Tibial artery (tissue), 4 donors: ENCODE results near the gene CYP27A1.

ENCODE experiments used
- DNase-seq, 2 donors: peaks; one replicate each; pipeline ENCODE4 v3.0.0-alpha.2; 2019
- H3K27ac ChIP-seq, 2 donors: fragments of 200-600 bp; sonication (generic) in 1 of 2; 1 replicate in 1 of 2; 2 replicates in 1 of 2; pipeline ENCODE4 v1.5.1; 2018 to 2019; ENCODE audit warnings: mild to moderate bottlenecking in 1 of 2
- H3K27me3 ChIP-seq, 2 donors: fragments of 200-600 bp; sonication (generic) in 1 of 2; one replicate each; pipeline versions ENCODE4 v1.5.1 to v1.6.0; 2016 to 2019
- H3K36me3 ChIP-seq, 3 donors: fragments of 200-600 bp; sonication (generic) in 2 of 3; one replicate each; pipeline ENCODE4 v1.5.1; 2016 to 2019; ENCODE audit warnings: mild to moderate bottlenecking in 2 of 3
- H3K4me1 ChIP-seq, 4 donors: fragments of 200-600 bp; sonication (generic) in 2 of 4; 1 replicate in 3 of 4; 2 replicates in 1 of 4; pipeline ENCODE4 v1.5.1; 2016 to 2019
- H3K4me3 ChIP-seq, 2 donors: fragments of 200-600 bp; sonication (generic) in 1 of 2; 1 replicate in 1 of 2; 2 replicates in 1 of 2; pipeline ENCODE4 v1.5.1; 2018 to 2019; ENCODE audit warnings: mild to moderate bottlenecking in 2 of 2
- H3K9me3 ChIP-seq, 3 donors: fragments of 200-600 bp; sonication (generic) in 1 of 3; one replicate each; pipeline ENCODE4 v1.5.1; 2016 to 2019
- intact Hi-C: fragments of 100-400 bp; cut with DNase I; formaldehyde crosslinking; loops from one replicate; pipeline ENCODE4 v1.15.0; 2023; ENCODE audit warnings: low total_unique reads
- TF ChIP-seq, protein P1 (sequence below), 2 experiments: fragments of 200-600 bp in 1 of 2; fragments of 450-650 bp in 1 of 2; IDR thresholded peaks; one replicate each; pipeline ENCODE4 v1.5.1; 2017 to 2019; ENCODE audit warnings: antibody characterized with exemption in 2 of 2, mild to moderate bottlenecking in 1 of 2, moderate library complexity in 1 of 2

Gene CYP27A1

DNA sequence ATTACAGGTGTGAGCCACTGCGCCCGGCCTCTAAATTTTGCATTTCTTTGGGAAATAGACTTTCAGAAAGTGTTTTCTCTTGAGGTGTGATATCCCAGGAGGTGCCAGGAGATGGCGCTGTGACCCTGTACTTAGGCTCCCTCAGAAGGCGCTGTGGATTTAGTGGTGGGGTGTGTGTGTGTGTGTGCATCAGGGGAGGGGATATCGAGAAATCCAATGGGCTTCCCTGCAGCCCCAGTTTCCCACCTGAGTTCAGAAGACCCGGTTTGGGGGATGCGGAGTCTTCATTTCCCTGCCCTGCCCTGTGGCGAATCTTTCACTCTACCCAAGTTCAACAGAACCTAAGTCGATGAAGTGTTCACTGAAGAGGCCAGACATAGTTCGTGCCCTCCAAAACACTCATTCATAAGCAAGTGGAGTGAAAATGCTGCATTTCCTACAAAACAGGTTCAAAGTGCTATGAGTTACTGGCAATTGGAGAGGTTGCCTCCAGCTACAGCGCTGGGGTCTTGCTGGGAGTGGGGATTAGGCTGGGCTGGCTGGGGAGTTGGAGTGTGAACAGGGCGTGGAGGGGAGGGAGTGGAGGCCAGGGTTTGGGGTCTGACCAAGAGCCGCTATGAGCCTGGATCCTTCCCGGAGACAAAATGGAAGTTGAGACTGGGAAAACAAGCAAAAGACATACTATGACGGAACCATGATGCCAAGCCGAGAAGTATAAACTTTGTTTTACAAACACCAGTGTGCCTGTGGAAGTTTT, 71.1 kb downstream of the CYP27A1 start:
- Histone ChIP-seq H3K36me3 (no peaks in the 10 kb centered on the region), H3K27ac (no peak overlapping the region), H3K27me3 (peaks cover 0 to 92% of the 10 kb centered on the region in 2 donors), H3K9me3 (no peaks in the 10 kb centered on the region), H3K4me1 (no peaks in the 10 kb centered on the region), H3K4me3 (no peak overlapping the region)
- TF ChIP-seq, protein P1, sequence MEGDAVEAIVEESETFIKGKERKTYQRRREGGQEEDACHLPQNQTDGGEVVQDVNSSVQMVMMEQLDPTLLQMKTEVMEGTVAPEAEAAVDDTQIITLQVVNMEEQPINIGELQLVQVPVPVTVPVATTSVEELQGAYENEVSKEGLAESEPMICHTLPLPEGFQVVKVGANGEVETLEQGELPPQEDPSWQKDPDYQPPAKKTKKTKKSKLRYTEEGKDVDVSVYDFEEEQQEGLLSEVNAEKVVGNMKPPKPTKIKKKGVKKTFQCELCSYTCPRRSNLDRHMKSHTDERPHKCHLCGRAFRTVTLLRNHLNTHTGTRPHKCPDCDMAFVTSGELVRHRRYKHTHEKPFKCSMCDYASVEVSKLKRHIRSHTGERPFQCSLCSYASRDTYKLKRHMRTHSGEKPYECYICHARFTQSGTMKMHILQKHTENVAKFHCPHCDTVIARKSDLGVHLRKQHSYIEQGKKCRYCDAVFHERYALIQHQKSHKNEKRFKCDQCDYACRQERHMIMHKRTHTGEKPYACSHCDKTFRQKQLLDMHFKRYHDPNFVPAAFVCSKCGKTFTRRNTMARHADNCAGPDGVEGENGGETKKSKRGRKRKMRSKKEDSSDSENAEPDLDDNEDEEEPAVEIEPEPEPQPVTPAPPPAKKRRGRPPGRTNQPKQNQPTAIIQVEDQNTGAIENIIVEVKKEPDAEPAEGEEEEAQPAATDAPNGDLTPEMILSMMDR (IDR thresholded peaks at IDR 0.05): peak; percentile 55 to 63
- intact Hi-C loops: no loop called here
- DNase-seq: peak; percentile 53 to 63

- DNase-seq: peak in 1 of 2 donors; percentile 33
- peaks cover 0 to under 1% (median under 1%) of the 10 kb centered on the region in 4 donors for H3K4me1 ChIP-seq
- H3K27me3 ChIP-seq: peaks cover 0 to 92% of the 10 kb centered on the region in 2 donors
- H3K9me3 ChIP-seq: no peaks in the 10 kb centered on the region
- H3K36me3 ChIP-seq: no peaks in the 10 kb centered on the region
- intact Hi-C loops: no loop called here
- H3K27ac ChIP-seq: no peak overlapping the region
- no peak overlapping the region for H3K4me3 ChIP-seq
- TF ChIP-seq, protein P1 (IDR thresholded peaks at IDR 0.05): no peak
Measured at GRCh38 chr2:218853766-218854165, 71.8 kb downstream of the CYP27A1 start.

DNA sequence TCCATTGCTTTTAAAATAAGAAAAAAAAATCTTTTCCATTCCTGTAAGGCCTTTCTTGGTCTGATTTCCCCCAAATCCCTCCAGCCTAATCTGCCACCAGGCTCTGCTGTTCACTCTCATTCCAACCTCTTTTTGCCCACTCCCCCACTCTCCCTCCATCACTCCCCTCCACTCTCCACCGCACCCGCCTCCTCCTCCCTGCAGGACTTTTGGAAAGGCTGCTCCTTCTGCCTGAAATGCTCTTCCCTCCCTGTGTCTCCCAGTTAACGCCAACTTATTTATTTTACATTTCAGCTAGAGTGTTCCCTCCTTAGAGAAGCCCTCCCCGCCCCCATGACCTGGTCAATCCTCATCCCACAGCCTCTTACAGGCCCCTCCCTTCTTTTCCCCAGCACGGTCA, 72.9 kb downstream of the CYP27A1 start:
- H3K4me3 ChIP-seq: no peak overlapping the region
- peaks cover 0 to 92% of the 10 kb centered on the region in 2 donors for H3K27me3 ChIP-seq
- peak in 1 of 2 donors; percentile 7 for DNase-seq
- TF ChIP-seq, protein P1 (IDR thresholded peaks at IDR 0.05): no peak
- peaks cover 0 to 12% (median 10%) of the 10 kb centered on the region in 4 donors for H3K4me1 ChIP-seq
- intact Hi-C loops: no loop called here
- no peaks in the 10 kb centered on the region for H3K9me3 ChIP-seq
- H3K36me3 ChIP-seq: no peaks in the 10 kb centered on the region
- no peak overlapping the region for H3K27ac ChIP-seq

GRCh38 chr2:218855305-218856166, 73.6 kb downstream of the CYP27A1 start:
- TF ChIP-seq, protein P1 (IDR thresholded peaks at IDR 0.05): no peak
- H3K27ac ChIP-seq: no peak overlapping the region
- peak in 1 of 2 donors; percentile 53 for DNase-seq
- H3K4me1 ChIP-seq: peaks cover 0 to 19% (median 16%) of the 10 kb centered on the region in 4 donors
- no peaks in the 10 kb centered on the region for H3K9me3 ChIP-seq
- no peaks in the 10 kb centered on the region for H3K36me3 ChIP-seq
- no peak overlapping the region for H3K4me3 ChIP-seq
- H3K27me3 ChIP-seq: peaks cover 0 to 93% of the 10 kb centered on the region in 2 donors
- intact Hi-C loops: no loop called here

DNA sequence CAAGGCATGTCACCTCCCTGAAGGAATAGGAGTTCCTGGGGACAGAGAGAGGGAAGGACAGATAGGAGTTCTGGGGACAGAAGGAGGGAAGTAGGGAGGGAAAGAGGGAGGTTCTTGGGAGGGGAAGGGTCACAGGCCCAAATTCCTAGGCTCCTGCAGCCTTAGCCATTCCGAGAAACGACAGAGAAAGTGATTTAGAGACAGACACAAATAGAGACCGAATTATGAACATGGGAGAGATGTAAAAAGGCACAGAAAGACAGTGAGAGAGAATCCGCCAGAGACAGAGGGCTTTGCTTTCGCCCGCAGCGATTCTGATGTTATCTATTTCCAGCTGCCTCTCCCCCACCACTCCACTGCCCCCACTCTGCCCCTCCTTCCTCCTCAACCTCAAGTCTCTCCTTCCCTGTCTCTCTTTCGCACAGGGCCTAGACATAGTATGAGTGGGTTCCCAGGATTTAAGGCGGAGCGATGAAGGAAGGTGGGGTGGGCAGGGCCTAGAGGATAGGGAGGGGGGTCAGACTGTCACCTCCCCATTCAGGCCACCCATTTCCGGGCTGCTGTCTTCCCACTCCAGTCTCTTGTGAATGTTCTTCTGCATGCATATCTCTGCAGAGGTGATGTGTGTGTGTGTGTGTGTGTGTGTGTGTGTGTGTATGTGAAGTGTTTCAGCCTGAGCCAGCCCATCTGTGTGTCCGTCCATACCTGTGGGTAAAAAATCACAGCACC, 74.4 kb downstream of the CYP27A1 start:
- Histone ChIP-seq H3K27ac (no peak overlapping the region), H3K4me3 (no peak overlapping the region), H3K9me3 (no peaks in the 10 kb centered on the region), H3K27me3 (peaks cover 0 to 94% of the 10 kb centered on the region in 2 donors), H3K36me3 (no peaks in the 10 kb centered on the region), H3K4me1 (peaks cover 0 to 25% (median 23%) of the 10 kb centered on the region in 4 donors)
- intact Hi-C loops: no loop called here
- DNase-seq: peak in 1 of 2 donors; percentile 29
- TF ChIP-seq, protein P1 (IDR thresholded peaks at IDR 0.05): no peak
